ENCODE results near the gene ZBTB24.
A peak's percentile ranks its signal among the peaks of the same experiment; 100 is the strongest.
"Not testable (repeated sequence)": the region's sequence is repeated elsewhere in the genome, so short reads cannot be mapped to it uniquely, and the experiment has no call there.

Gene ZBTB24

GRCh38 chr6:109472132-109472995, 10.7 kb downstream of the ZBTB24 start:
- DNase-seq (ENCODE audit: low read depth in 2 of 3, low spot score in 2 of 3): no peak

- no peak for DNase-seq (ENCODE audit: low read depth in 2 of 3, low spot score in 2 of 3)
Observed at GRCh38 chr6:109471105-109471810, 11.8 kb downstream of the ZBTB24 start.

- DNase-seq (ENCODE audit: low read depth in 2 of 3, low spot score in 2 of 3): no peak
Observed at GRCh38 chr6:109469591-109470189, 13.3 kb downstream of the ZBTB24 start.

DNA sequence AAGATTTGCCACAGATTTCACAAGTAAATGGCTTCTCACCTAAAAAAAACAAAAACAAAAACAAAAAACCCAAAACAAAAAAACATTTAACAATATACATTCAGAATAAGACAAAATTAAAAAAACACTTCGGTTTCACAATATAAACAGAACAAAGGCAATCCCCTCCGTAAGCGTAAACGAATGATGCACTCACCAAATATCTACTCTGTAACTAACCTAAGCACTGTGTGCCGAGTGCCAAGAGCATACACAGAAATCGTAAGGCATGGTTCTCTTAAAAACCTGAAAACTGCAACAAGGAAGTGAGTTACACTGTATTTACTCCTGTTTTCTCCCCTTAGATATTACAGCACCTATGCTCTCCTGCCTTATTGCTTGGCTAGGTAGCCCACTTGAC, 15.3 kb downstream of the ZBTB24 start:
- DNase-seq (ENCODE audit: low read depth in 2 of 3, low spot score in 2 of 3): no peak

DNA sequence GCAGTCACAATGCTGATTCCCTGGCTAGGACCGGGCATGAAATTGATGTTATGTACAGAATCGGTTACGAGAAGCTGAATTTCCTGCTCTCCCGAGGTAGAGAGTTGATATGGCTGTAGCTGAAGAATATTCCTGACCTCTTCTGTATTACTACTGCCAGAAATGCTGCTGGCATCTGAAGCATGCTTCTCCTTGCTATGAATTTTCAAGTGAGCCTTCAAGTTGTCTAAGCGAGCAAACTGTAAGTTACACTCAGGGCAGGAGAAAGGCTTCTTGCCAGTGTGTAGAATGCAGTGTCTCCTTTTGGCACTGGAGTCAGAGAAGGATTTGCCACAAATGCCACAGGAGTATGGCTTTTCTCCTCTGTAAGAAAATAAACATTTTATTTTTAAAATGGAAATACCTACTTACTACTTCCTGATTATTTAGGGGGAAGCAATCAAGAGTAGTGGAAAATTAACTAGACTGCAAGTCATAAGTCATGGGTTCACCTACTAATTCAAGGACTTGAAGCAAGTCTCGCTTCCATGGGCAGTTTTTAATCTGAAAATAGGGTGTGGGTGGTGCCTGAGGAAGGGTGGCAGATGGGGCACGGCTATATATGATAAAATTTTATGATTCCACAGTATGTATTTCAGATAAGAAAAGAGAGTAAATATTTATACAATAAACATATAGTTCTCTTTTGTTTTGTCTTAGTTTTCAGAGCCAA, 16.7 kb downstream of the ZBTB24 start:
- DNase-seq (ENCODE audit: low read depth in 2 of 3, low spot score in 2 of 3): no peak

DNA sequence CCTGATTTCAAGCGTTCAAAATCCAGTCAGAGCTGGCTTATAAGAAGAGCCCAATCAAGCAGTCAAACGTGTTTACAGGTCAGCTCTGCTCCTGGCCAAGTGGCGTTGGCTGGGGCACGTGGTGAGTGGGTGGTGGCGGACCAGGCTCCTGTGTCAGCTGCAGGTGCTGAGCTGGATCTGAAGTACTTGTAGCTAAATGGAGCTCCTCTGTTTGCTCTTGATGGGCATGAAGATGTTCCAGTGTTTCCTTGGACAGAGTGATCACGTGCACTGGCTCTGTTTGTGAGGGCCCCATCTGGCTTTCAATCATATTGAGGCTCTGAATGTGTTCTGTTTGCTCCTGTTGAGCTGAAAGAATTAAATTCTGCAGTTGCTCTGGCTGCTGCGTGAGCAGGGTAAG, 17.2 kb downstream of the ZBTB24 start:
- no peak for DNase-seq (ENCODE audit: low read depth in 2 of 3, low spot score in 2 of 3)

DNA sequence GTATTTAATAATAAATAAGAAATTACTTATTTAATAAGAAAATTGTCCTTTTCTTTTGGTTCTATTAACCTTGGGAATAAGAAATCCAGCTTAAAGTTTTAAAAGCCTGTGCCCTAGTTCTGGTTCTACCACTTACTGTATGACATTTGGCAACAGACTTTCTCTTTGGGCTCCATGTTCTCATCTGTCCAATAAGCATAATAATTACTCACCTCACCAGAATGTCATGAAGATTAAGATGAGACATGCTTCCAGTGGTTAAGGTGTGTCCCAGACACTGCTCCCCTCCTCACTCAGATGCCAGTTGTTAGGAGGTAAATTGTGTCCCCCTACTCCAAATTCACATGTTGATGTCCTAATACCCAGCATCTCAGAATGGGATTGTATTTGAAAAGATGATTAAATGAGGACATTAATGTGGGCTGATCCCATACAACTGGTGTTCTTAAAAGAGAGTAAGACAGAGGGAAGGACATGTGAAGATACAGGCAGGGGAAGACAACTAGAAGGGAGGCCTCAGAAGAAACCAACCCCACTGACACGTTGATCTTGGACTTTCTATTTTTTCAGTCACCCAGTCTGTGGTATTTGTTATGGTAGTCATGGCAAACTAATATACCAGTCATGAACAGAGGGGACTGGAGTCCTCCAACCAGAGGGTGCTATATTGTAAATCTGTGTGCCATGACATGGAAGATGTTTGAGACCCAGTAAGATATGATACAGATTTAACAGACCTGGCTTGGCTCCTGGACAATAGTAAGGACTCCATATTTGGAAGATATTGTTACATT, 21.1 kb downstream of the ZBTB24 start:
- no peak for DNase-seq (ENCODE audit: low read depth in 2 of 3, low spot score in 2 of 3)

GRCh38 chr6:109461205-109461604, 21.8 kb downstream of the ZBTB24 start:
- DNase-seq (ENCODE audit: low read depth in 2 of 3, low spot score in 2 of 3): not testable (repeated sequence)

- no peak for DNase-seq (ENCODE audit: low read depth in 2 of 3, low spot score in 2 of 3)
Observed at GRCh38 chr6:109460161-109460829, 22.7 kb downstream of the ZBTB24 start.

DNA sequence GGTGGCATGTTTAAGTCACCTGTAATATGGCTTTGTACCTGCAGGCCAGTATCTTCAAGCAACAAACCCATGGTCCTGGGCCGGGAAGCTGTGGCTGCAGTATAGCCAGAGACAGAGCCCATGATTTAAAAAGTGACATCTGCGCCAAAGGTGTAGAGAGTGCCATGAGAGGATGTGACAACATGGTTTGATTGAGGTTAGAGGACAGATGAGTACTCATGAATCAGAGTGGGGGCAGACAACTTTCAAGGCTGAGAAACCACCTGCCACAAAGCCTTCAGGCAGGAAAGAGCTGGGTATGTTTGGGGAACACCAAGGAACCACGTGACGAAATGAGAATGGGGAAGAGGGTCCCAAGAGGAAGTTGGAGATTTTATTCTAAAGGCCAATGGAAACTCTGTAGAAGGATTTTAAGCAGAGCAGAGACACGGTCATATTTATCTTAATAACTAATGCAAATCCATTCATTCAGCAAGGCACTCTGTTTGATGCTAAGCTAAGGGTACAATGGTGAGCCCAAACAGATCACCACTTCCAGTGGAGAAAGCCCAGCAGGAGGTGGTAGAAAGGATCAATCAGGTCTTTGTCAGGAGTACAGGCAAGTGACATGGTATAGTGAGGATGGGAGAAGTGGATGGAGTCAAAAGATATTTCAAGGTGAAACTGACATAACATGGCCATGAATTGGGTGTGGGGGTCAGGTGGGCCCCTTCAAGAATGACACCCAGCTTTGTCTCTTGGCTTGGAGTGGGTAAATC, 24.1 kb downstream of the ZBTB24 start:
- peak in 1 of 3 experiments; percentile 16 for DNase-seq (ENCODE audit: low read depth in 2 of 3, low spot score in 2 of 3)

DNA sequence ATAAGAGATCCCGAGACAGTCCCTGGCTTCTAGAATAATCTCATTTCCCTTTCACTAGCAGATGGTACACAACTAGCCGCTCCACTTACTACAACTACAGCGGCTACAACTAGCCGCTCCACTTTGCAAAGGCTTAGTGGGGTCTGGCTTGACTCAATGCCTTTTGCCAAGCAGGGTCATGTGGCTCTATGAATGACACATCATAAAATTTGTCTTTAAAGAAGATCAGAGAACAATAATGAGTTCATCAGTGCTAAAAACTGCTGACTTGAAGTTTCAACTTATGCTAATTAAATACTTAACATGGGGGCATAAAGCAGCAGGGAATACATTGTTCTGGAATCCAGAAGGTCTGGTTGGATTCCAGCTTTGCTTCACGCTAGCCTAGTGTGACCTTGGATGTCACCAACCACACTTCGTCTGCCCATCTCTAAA, 25.4 kb downstream of the ZBTB24 start:
- no peak for DNase-seq (ENCODE audit: low read depth in 2 of 3, low spot score in 2 of 3)

GRCh38 chr6:109456710-109457561, 26.1 kb downstream of the ZBTB24 start:
- DNase-seq (ENCODE audit: low read depth in 2 of 3, low spot score in 2 of 3): no peak

GRCh38 chr6:109456111-109456583, 26.9 kb downstream of the ZBTB24 start:
- no peak for DNase-seq (ENCODE audit: low read depth in 2 of 3, low spot score in 2 of 3)

DNA sequence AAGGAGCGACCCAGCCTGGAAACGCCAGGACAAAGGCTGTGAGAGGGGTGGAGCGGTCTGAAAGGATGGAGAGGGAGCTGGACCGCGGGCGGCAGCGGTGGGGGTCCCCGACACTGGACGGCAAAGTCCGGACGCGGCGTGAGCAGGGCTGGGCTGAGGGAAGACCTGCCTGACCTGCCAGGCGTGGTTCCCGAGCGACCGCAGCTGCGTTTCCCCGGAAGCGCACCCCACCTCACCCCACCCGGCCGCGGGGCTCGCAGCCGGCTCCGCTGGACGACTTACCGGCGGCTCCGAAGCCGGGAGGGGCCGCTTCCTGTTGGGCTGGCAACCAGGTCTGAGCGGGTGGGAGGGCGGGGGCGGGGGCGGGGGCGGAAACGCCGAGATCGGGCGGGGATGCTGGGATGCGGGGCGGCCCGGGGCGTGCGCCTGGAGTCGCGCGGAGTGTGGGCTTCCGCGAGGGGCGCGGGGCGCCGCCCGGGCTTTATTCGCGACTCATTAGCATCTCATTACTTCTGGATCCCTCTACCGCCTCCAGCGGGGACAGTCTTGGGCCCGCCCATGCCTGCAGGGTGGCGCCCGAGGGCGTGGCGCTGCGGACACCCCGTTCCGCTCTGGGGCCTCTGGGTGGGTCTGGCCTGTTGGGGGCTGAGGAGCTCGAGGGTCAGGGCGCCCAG, 27.4 kb downstream of the ZBTB24 start, which contains the start of gene MICAL1:
Gene MICAL1, minus strand, starts transcription at position 336 of the 674 bp plus-strand sequence. CDS start 1,576 bp downstream, outside the sequence.
- peak in 1 of 3 experiments; percentile 54 for DNase-seq (ENCODE audit: low read depth in 2 of 3, low spot score in 2 of 3)

GRCh38 chr6:109454496-109455436, 28.3 kb downstream of the ZBTB24 start:
- DNase-seq (ENCODE audit: low read depth in 2 of 3, low spot score in 2 of 3): peak in 2 of 3 experiments; percentile 56 to 60
